Measurements from ENCODE around the gene CRTC1. TPM values are rescaled to one million over a fixed set of nuclear protein-coding genes. Genes with fewer than 3 reads are reported as not detected.

The CRTC1 gene
- polyA plus RNA-seq, 2 of the 4 experiments (the other 2 are of a cell fraction) = 0.87 to 4.0 TPM

GRCh38 chr19:18760440-18761383 lies 77.2 kb downstream of the CRTC1 start:
- H3K4me2 ChIP-seq = no peak overlapping the region
- no peak overlapping the region for H3K27ac ChIP-seq
- DNase-seq (ENCODE audit: low read depth in 1 of 2, low spot score in 1 of 2) = no peak
- WGBS (ENCODE audit: missing lambda C conversion rate) = 90% methylated on average over 12 of the region's 27 CpGs
- no peak for FAIRE-seq
- H3K9me3 ChIP-seq = no peaks in the 10 kb centered on the region
- POLR2A ChIA-PET = no interaction called here
- TF ChIP-seq HDAC2 (IDR thresholded peaks at IDR 0.05) (no peak), PHF8 (IDR thresholded peaks at IDR 0.05; ENCODE audit: borderline replicate concordance, low read depth) (no peak), EHF (CRISPR knock-in tag; IDR thresholded peaks at IDR 0.05) (no peak), NPAS2 (CRISPR knock-in tag; IDR thresholded peaks at IDR 0.05; ENCODE audit: borderline replicate concordance) (no peak), SMC3 (IDR thresholded peaks at IDR 0.05) (no peak), NFE2L2 (conservative IDR thresholded peaks at IDR 0.05; ENCODE audit: low read length) (no peak), RCOR1 (IDR thresholded peaks at IDR 0.05; ENCODE audit: low read depth, low read length) (no peak), TFCP2L1 (CRISPR knock-in tag; IDR thresholded peaks at IDR 0.05) (no peak), TP53 (CRISPR knock-in tag; IDR thresholded peaks at IDR 0.05) (no peak), EHMT2 (IDR thresholded peaks at IDR 0.05; ENCODE audit: low read depth) (no peak), CHD4 (IDR thresholded peaks at IDR 0.05; ENCODE audit: borderline replicate concordance) (no peak), BCL3 (IDR thresholded peaks at IDR 0.05) (no peak)
- CTCF ChIA-PET = no interaction called here
- no peak overlapping the region for H3K4me3 ChIP-seq
- peaks cover 15% of the 10 kb centered on the region; the same call in 2 of the 3 replicates for H3K4me1 ChIP-seq
- no peak for ATAC-seq

GRCh38 chr19:18761531-18762110 lies 78.1 kb downstream of the CRTC1 start:
- TF ChIP-seq ZC3H11A (IDR thresholded peaks at IDR 0.05) = no peak
- no peak for TF ChIP-seq PBX3 (IDR thresholded peaks at IDR 0.05)
- no peak for TF ChIP-seq HOXB5 (CRISPR knock-in tag; IDR thresholded peaks at IDR 0.05)
- no peak for TF ChIP-seq MAX (IDR thresholded peaks at IDR 0.05)
- TF ChIP-seq GATA3 (IDR thresholded peaks at IDR 0.05; ENCODE audit: borderline replicate concordance) = no peak
- no peak for TF ChIP-seq RARB (CRISPR knock-in tag; IDR thresholded peaks at IDR 0.05)
- no peak for TF ChIP-seq CTCF (IDR thresholded peaks at IDR 0.05)
- no peak for TF ChIP-seq RFX5 (IDR thresholded peaks at IDR 0.05)
- TF ChIP-seq SREBF2 (IDR thresholded peaks at IDR 0.05) = no peak
- no peak for TF ChIP-seq ESRRA (IDR thresholded peaks at IDR 0.05; ENCODE audit: borderline replicate concordance, low read length)
- TF ChIP-seq EP300 (IDR thresholded peaks at IDR 0.05) = no peak
- TF ChIP-seq KDM1A (IDR thresholded peaks at IDR 0.05; ENCODE audit: low read depth) = no peak
- TF ChIP-seq HMGXB4 (CRISPR knock-in tag; IDR thresholded peaks at IDR 0.05; ENCODE audit: borderline replicate concordance) = no peak
- no peak for TF ChIP-seq PHF8 (IDR thresholded peaks at IDR 0.05; ENCODE audit: borderline replicate concordance, low read depth)
- Histone ChIP-seq H3K9me3 (no peaks in the 10 kb centered on the region), H3K27ac (no peak overlapping the region), H3K4me3 (no peak overlapping the region), H3K4me1 (peaks cover 15% of the 10 kb centered on the region; the same call in 2 of the 3 replicates), H3K4me2 (no peak overlapping the region)
- ATAC-seq (no peak), DNase-seq (ENCODE audit: low read depth in 1 of 2, low spot score in 1 of 2) (no peak), FAIRE-seq (no peak)
- ChIA-PET CTCF (interaction anchor here (1.4 kb wide), 1 partner anchor 27 kb away, joined by 4 read pairs; no protein-coding TSS in a partner anchor), POLR2A (no interaction called here)
- WGBS (ENCODE audit: missing lambda C conversion rate) = 97% methylated on average over 14 of the region's 16 CpGs

Measured in A549 (cell line).